Esophagus squamous epithelium (tissue), 5 donors: ENCODE measurements around the gene POMT2. TPM values are rescaled to one million over a fixed set of nuclear protein-coding genes. Genes with fewer than 3 reads are reported as not detected.
A peak's percentile ranks its signal among the peaks of the same experiment; 100 is the strongest.
"Not testable (repeated sequence)": the region's sequence is repeated elsewhere in the genome, so short reads cannot be mapped to it uniquely, and the experiment has no call there.

Source experiments
- DNase-seq: peaks from one replicate; lab custom pipeline; 2025; lab: John Stamatoyannopoulos, UW
- H3K27ac ChIP-seq, 4 donors: fragments of 200-600 bp; sonication (generic); one replicate each; pipeline ENCODE4 v1.5.1; 2016 to 2019; ENCODE audit warnings: mild to moderate bottlenecking in 1 of 4
- H3K27me3 ChIP-seq, 4 donors: fragments of 200-600 bp; sonication (generic); 1 replicate in 3 of 4; 2 replicates in 1 of 4; pipeline versions ENCODE4 v1.5.1 to v1.6.0; 2017 to 2021; ENCODE audit warnings: antibody characterized with exemption in 1 of 4
- H3K36me3 ChIP-seq, 3 donors: fragments of 200-600 bp; sonication (generic); one replicate each; pipeline ENCODE4 v1.5.1; 2016 to 2019
- H3K4me1 ChIP-seq, 3 donors: fragments of 200-600 bp; sonication (generic); one replicate each; pipeline ENCODE4 v1.5.1; 2017 to 2019
- H3K4me3 ChIP-seq, 4 donors: fragments of 200-600 bp; sonication (generic); 1 replicate in 3 of 4; 2 replicates in 1 of 4; pipeline ENCODE4 v1.5.1; 2016 to 2019; ENCODE audit warnings: mild to moderate bottlenecking in 2 of 4, moderate library complexity in 1 of 4
- H3K9me3 ChIP-seq, 3 donors: fragments of 200-600 bp; sonication (generic); one replicate each; pipeline ENCODE4 v1.5.1; 2016 to 2019
- CTCF ChIP-seq, 6 experiments: fragments of 450-650 bp in 4 of 6; fragments of 200-600 bp in 2 of 6; sonication (generic) in 2 of 6; IDR thresholded peaks; one replicate each; pipeline ENCODE4 v1.5.1; 2016 to 2019; ENCODE audit warnings: antibody characterized with exemption in 6 of 6, mild to moderate bottlenecking in 4 of 6, moderate library complexity in 4 of 6
- POLR2A ChIP-seq, 4 donors: fragments of 450-650 bp; IDR thresholded peaks; one replicate each; pipeline ENCODE4 v1.6.1; 2017; ENCODE audit warnings: antibody characterized with exemption in 4 of 4, mild to moderate bottlenecking in 4 of 4, moderate library complexity in 3 of 4
- WGBS, 2 donors: methylation state at CpG; one replicate each; pipeline ENCODE4 v1.1.5; 2018; 5-methylcytosine and 5-hydroxymethylcytosine counted together
- intact Hi-C: fragments of 100-400 bp; cut with DNase I; formaldehyde crosslinking; loops from one replicate; pipeline ENCODE4 v1.15.0; 2022
- total RNA-seq, 4 donors: library from RNA; depleted of rRNA; stranded (reverse); fragments of >200 nt; gene quantifications; one replicate each; pipeline ENCODE4 v1.1.0, GENCODE V29; 2016
- donor health status: DM: yes; HTN: yes; CAD: no.

Gene POMT2
- total RNA-seq, 4 donors from 2014 or later, result 7.3 to 16.0 (median 8.4) TPM

- Histone ChIP-seq H3K36me3 (peaks cover 9 to 94% (median 27%) of the 10 kb centered on the region in 3 donors), H3K4me3 (no peak overlapping the region), H3K27ac (no peak overlapping the region), H3K4me1 (no peaks in the 10 kb centered on the region), H3K9me3 (no peaks in the 10 kb centered on the region), H3K27me3 (no peaks in the 10 kb centered on the region)
- intact Hi-C loops, result no loop called here
- no peak for DNase-seq
- TF ChIP-seq POLR2A (IDR thresholded peaks at IDR 0.05), result no peak
- TF ChIP-seq CTCF (IDR thresholded peaks at IDR 0.05), result no peak
- WGBS, 2 donors, result 92 to 95% methylated on average over 6 of the region's 6 CpGs
Observed at GRCh38 chr14:77281852-77282410, 38.8 kb downstream of the POMT2 start.

GRCh38 chr14:77280921-77281320 lies 39.8 kb downstream of the POMT2 start:
- DNase-seq, intact Hi-C loops, H3K27me3 ChIP-seq, H3K27ac ChIP-seq, H3K9me3 ChIP-seq, H3K4me1 ChIP-seq, H3K4me3 ChIP-seq: not testable (repeated sequence)
- peaks cover 9 to 94% (median 24%) of the 10 kb centered on the region in 3 donors for H3K36me3 ChIP-seq
- 98 to 99% methylated on average over 4 of the region's 4 CpGs for WGBS, 2 donors

- intact Hi-C loops, result no loop called here
- Histone ChIP-seq H3K27ac (no peak overlapping the region), H3K4me1 (no peaks in the 10 kb centered on the region), H3K36me3 (peaks cover 9 to 83% (median 24%) of the 10 kb centered on the region in 3 donors), H3K9me3 (no peaks in the 10 kb centered on the region), H3K4me3 (no peak overlapping the region), H3K27me3 (no peaks in the 10 kb centered on the region)
- no peak for TF ChIP-seq CTCF (IDR thresholded peaks at IDR 0.05)
- no peak for TF ChIP-seq POLR2A (IDR thresholded peaks at IDR 0.05)
- WGBS, 2 donors, result 84 to 86% methylated on average over 3 to 6 of the region's 13 CpGs
- no peak for DNase-seq
Observed at GRCh38 chr14:77279719-77280118, 41.0 kb downstream of the POMT2 start.

GRCh38 chr14:77278461-77279230 lies 42.0 kb downstream of the POMT2 start:
- H3K4me1 ChIP-seq, result no peaks in the 10 kb centered on the region
- intact Hi-C loops, result no loop called here
- H3K27me3 ChIP-seq, result no peaks in the 10 kb centered on the region
- peaks cover 9 to 72% (median 24%) of the 10 kb centered on the region in 3 donors for H3K36me3 ChIP-seq
- TF ChIP-seq POLR2A (IDR thresholded peaks at IDR 0.05) (no peak), CTCF (IDR thresholded peaks at IDR 0.05) (peak in 1 of 6 experiments; percentile 10)
- WGBS, 2 donors, result 85 to 92% methylated on average over 5 to 11 of the region's 14 CpGs
- H3K4me3 ChIP-seq, result no peak overlapping the region
- H3K9me3 ChIP-seq, result peaks cover 0 to 3% (median 0%) of the 10 kb centered on the region in 3 donors
- DNase-seq, result no peak
- no peak overlapping the region for H3K27ac ChIP-seq

GRCh38 chr14:77276959-77277358 lies 43.7 kb downstream of the POMT2 start:
- Histone ChIP-seq H3K9me3 (peaks cover 0 to 6% (median 0%) of the 10 kb centered on the region in 3 donors), H3K27me3 (peaks cover 0 to 13% (median 0%) of the 10 kb centered on the region in 4 donors), H3K36me3 (peaks cover 9 to 55% (median 17%) of the 10 kb centered on the region in 3 donors), H3K4me1 (no peaks in the 10 kb centered on the region), H3K27ac (no peak overlapping the region), H3K4me3 (no peak overlapping the region)
- TF ChIP-seq POLR2A (IDR thresholded peaks at IDR 0.05) (no peak), CTCF (IDR thresholded peaks at IDR 0.05) (no peak)
- DNase-seq, result no peak
- intact Hi-C loops, result no loop called here
- 87 to 96% methylated on average over 4 to 8 of the region's 12 CpGs for WGBS, 2 donors
